Dermis lymphatic vessel endothelial cell (primary cell): ENCODE data around the gene SKIC3. TPM values are rescaled to one million over a fixed set of nuclear protein-coding genes. Genes with fewer than 3 reads are reported as not detected.

Source experiments
- total RNA-seq: library from RNA; depleted of rRNA; stranded (reverse); fragments of >200 nt; gene quantifications from 2 replicates; pipeline ENCODE4 v1.2.1, GENCODE V29; 2014

SKIC3 gene
- 86.0 and 111 TPM in 2 replicates for total RNA-seq

GRCh38 chr5:95554647-95555548 lies at the start of gene SKIC3, which contains the start of gene ARSK:
Gene SKIC3, minus strand, starts transcription at chr5:95554977. Its CDS starts 7,827 bp downstream, at chr5:95547150.
Gene ARSK, plus strand, starts transcription at chr5:95555101. Its CDS starts 178 bp downstream, at chr5:95555279.

Other genes with a start within 250 kb of the SKIC3 start
- gene FAM81B, start 163.6 kb downstream of the SKIC3 start, total RNA-seq: not detected in 2 replicates
- gene ARSK, start 124 bp upstream of the SKIC3 start, total RNA-seq: 2.4 and 2.6 TPM in 2 replicates
- under 0.01 TPM in 2 replicates for gene GPR150, start 65.1 kb upstream of the SKIC3 start, total RNA-seq
- 0.98 and 2.1 TPM in 2 replicates for gene RFESD, start 91.8 kb upstream of the SKIC3 start, total RNA-seq
- 0.17 TPM in 1 of 2 replicates, not detected in the other for gene SPATA9, start 128.0 kb upstream of the SKIC3 start, total RNA-seq
- 22.8 and 39.9 TPM in 2 replicates for gene RHOBTB3, start 176.4 kb upstream of the SKIC3 start, total RNA-seq